H9 (cell line): Measurements from ENCODE around the gene ALCAM. TPM values are rescaled to one million over a fixed set of nuclear protein-coding genes. Genes with fewer than 3 reads are reported as not detected.

Experiments used
- DNase-seq: peaks from one replicate; pipeline ENCODE4 v3.0.0-alpha.2; 2017
- H2AFZ ChIP-seq: one replicate; pipeline ENCODE4 v1.6.1; 2013; ENCODE audit warnings: mild to moderate bottlenecking, low read length, control low read depth, moderate library complexity
- H2AK5ac ChIP-seq: 2 replicates; pipeline ENCODE4 v1.6.1; 2013; ENCODE audit warnings: low read length, control low read depth, mixed read lengths; ENCODE audit not compliant: insufficient read length
- H2BK120ac ChIP-seq: one replicate; pipeline ENCODE4 v1.6.1; 2013; ENCODE audit warnings: low read depth, mild to moderate bottlenecking, low read length, control low read depth, inconsistent platforms; ENCODE audit not compliant: poor library complexity, severe bottlenecking
- H2BK12ac ChIP-seq: 2 replicates; pipeline ENCODE4 v1.6.1; 2013; ENCODE audit warnings: low read length, control low read depth, mixed read lengths, low read depth; ENCODE audit not compliant: insufficient read length
- H2BK15ac ChIP-seq: 2 replicates; pipeline ENCODE4 v1.6.1; 2013; ENCODE audit warnings: low read depth, low read length, control low read depth
- H2BK20ac ChIP-seq: one replicate; pipeline ENCODE4 v1.6.1; 2013; ENCODE audit warnings: low read depth, mild to moderate bottlenecking, low read length, control low read depth, inconsistent platforms; ENCODE audit not compliant: poor library complexity, severe bottlenecking
- H2BK5ac ChIP-seq: 2 replicates; pipeline ENCODE4 v1.6.1; 2013; ENCODE audit warnings: low read length, control low read depth, mixed read lengths; ENCODE audit not compliant: insufficient read length
- H3K14ac ChIP-seq: 2 replicates; pipeline ENCODE4 v1.6.1; 2013; ENCODE audit warnings: low read length, control low read depth; ENCODE audit not compliant: insufficient read depth
- H3K18ac ChIP-seq: 2 replicates; pipeline ENCODE4 v1.6.1; 2013; ENCODE audit warnings: low read depth, mild to moderate bottlenecking, mixed read lengths, low read length, control low read depth; ENCODE audit not compliant: insufficient read length
- H3K23ac ChIP-seq: 2 replicates; pipeline ENCODE4 v1.6.1; 2013; ENCODE audit warnings: low read length, control low read depth, mixed read lengths, low read depth; ENCODE audit not compliant: insufficient read length
- H3K23me2 ChIP-seq: 2 replicates; pipeline ENCODE4 v1.6.1; 2013; ENCODE audit warnings: low read depth, mild to moderate bottlenecking, mixed read lengths, low read length, control low read depth; ENCODE audit not compliant: insufficient read length, poor library complexity, severe bottlenecking
- H3K27ac ChIP-seq: 2 replicates; pipeline ENCODE4 v1.5.1; 2013; ENCODE audit warnings: low read length, control low read depth, mixed read lengths, low read depth; ENCODE audit not compliant: insufficient read length
- H3K27me3 ChIP-seq: 2 replicates; pipeline ENCODE4 v1.6.1; 2013; ENCODE audit warnings: low read length, control low read depth, inconsistent platforms; ENCODE audit not compliant: insufficient read depth
- H3K4ac ChIP-seq: 2 replicates; pipeline ENCODE4 v1.6.1; 2013; ENCODE audit warnings: low read depth, mild to moderate bottlenecking, control low read depth, inconsistent platforms, low read length, moderate library complexity
- H3K4me1 ChIP-seq: 2 replicates; pipeline ENCODE4 v1.6.1; 2013; ENCODE audit warnings: low read length, control low read depth, inconsistent platforms; ENCODE audit not compliant: insufficient read depth
- H3K4me2 ChIP-seq: 2 replicates; pipeline ENCODE4 v1.6.1; 2013; ENCODE audit warnings: low read length, control low read depth, mixed read lengths; ENCODE audit not compliant: insufficient read length, insufficient read depth
- H3K56ac ChIP-seq: 2 replicates; pipeline ENCODE4 v1.6.1; 2013; ENCODE audit warnings: low read depth, mild to moderate bottlenecking, mixed read lengths, low read length, control low read depth; ENCODE audit not compliant: insufficient read length
- H3K79me1 ChIP-seq: 2 replicates; pipeline ENCODE4 v1.6.1; 2013; ENCODE audit warnings: low read depth, mild to moderate bottlenecking, moderate library complexity, low read length, control low read depth, inconsistent platforms; ENCODE audit not compliant: insufficient read depth, poor library complexity, severe bottlenecking
- H3K79me2 ChIP-seq: 2 replicates; pipeline ENCODE4 v1.6.1; 2013; ENCODE audit warnings: low read length, control low read depth, inconsistent platforms; ENCODE audit not compliant: insufficient read depth
- H3K9ac ChIP-seq: 2 replicates; pipeline ENCODE4 v1.6.1; 2013; ENCODE audit warnings: low read length, control low read depth, mixed read lengths; ENCODE audit not compliant: insufficient read length; ENCODE audit errors: extremely low read depth
- H3K9me3 ChIP-seq: one replicate; pipeline ENCODE4 v1.6.1; 2013; ENCODE audit warnings: low read depth, low read length, inconsistent platforms; ENCODE audit not compliant: control insufficient read depth
- H3T11ph ChIP-seq: one replicate; pipeline ENCODE4 v1.6.1; 2013; ENCODE audit warnings: mild to moderate bottlenecking, low read length, control low read depth, inconsistent platforms
- H4K20me1 ChIP-seq: one replicate; pipeline ENCODE4 v1.6.1; 2013; ENCODE audit not compliant: control insufficient read depth, insufficient read length, insufficient read depth
- H4K5ac ChIP-seq: 2 replicates; pipeline ENCODE4 v1.6.1; 2013; ENCODE audit warnings: low read depth, mild to moderate bottlenecking, mixed read lengths, low read length, control low read depth; ENCODE audit not compliant: insufficient read length
- H4K8ac ChIP-seq: replicated peaks from 2 replicates; pipeline ENCODE4 v1.6.1; 2013; ENCODE audit warnings: low read length, control low read depth, mixed read lengths, low read depth; ENCODE audit not compliant: insufficient read length
- H4K91ac ChIP-seq: 2 replicates; pipeline ENCODE4 v1.6.1; 2013; ENCODE audit warnings: low read depth, mild to moderate bottlenecking, moderate library complexity, mixed read lengths, low read length, control low read depth; ENCODE audit not compliant: insufficient read length
- H3K27ac Mint-ChIP-seq, 3 experiments: 2 replicates in 2 of 3; 3 replicates in 1 of 3; pipeline ENCODE4 v1.8.0; 2020 to 2021; ENCODE audit warnings: mixed read lengths in 3 of 3, mild to moderate bottlenecking in 1 of 3, moderate library complexity in 1 of 3
- H3K27me3 Mint-ChIP-seq: 2 replicates; pipeline ENCODE4 v1.8.0; 2021; ENCODE audit warnings: low read depth, mild to moderate bottlenecking, moderate library complexity, mixed read lengths
- H3K36me3 Mint-ChIP-seq, 3 experiments: 2 replicates in 2 of 3; 3 replicates in 1 of 3; pipeline ENCODE4 v1.8.0; 2020 to 2021; ENCODE audit warnings: low read depth in 3 of 3, mixed read lengths in 3 of 3; ENCODE audit not compliant: insufficient read depth in 1 of 3
- H3K4me1 Mint-ChIP-seq, 2 experiments: 2 replicates each; pipeline ENCODE4 v1.8.0; 2020; ENCODE audit warnings: mixed read lengths in 2 of 2
- H3K4me3 Mint-ChIP-seq, 2 experiments: 2 replicates in 1 of 2; 3 replicates in 1 of 2; pipeline ENCODE4 v1.8.0; 2020 to 2021; ENCODE audit warnings: mild to moderate bottlenecking in 2 of 2, mixed read lengths in 2 of 2, moderate library complexity in 1 of 2
- H3K9me3 Mint-ChIP-seq, 2 experiments: 2 replicates in 1 of 2; 3 replicates in 1 of 2; pipeline ENCODE4 v1.8.0; 2020; ENCODE audit warnings: mild to moderate bottlenecking in 2 of 2, mixed read lengths in 2 of 2, moderate library complexity in 1 of 2
- CTCF ChIP-seq: fragments of 200-600 bp; sonication (generic); conservative IDR thresholded peaks from 3 replicates; pipeline ENCODE4 v1.8.0; 2021; ENCODE audit warnings: antibody characterized with exemption, mild to moderate bottlenecking
- WGBS: extraction: QIAGEN DNeasy Blood & Tissue Kit; methylation state at CpG from one replicate; pipeline ENCODE4 v1.1.7; 2013; ENCODE audit warnings: missing lambda C conversion rate, low lambda C conversion rate, mixed read lengths; ENCODE audit not compliant: insufficient read length; ENCODE audit errors: extremely low coverage; 5-methylcytosine and 5-hydroxymethylcytosine counted together
- total RNA-seq: library from RNA; stranded (reverse); gene quantifications from 2 replicates; pipeline ENCODE4 v1.2.1, GENCODE V29; 2021

ALCAM gene
- total RNA-seq, 1 experiment from 2014 or later = 43.7 TPM

- Histone ChIP-seq H3K27ac (no peak overlapping the region), H4K20me1 (no peaks in the 10 kb centered on the region), H2AK5ac (no peak overlapping the region), H4K5ac (no peak overlapping the region), H3K56ac (no peak overlapping the region), H3K4me2 (no peak overlapping the region), H2BK15ac (no peak overlapping the region), H3K23ac (no peak overlapping the region), H4K91ac (no peak overlapping the region), H3T11ph (no peak overlapping the region), H3K18ac (no peak overlapping the region), H2BK20ac (no peak overlapping the region), H3K9me3 (no peaks in the 10 kb centered on the region), H3K4me1 (peaks cover 2% of the 10 kb centered on the region; the same call in 1 of the 2 replicates), H3K14ac (no peak overlapping the region), H2BK120ac (no peak overlapping the region), H3K79me2 (no peaks in the 10 kb centered on the region), H2AFZ (no peak overlapping the region), H3K79me1 (no peaks in the 10 kb centered on the region), H3K4ac (no peak overlapping the region), H2BK12ac (no peak overlapping the region), H4K8ac (no peak overlapping the region), H3K23me2 (no peaks in the 10 kb centered on the region), H2BK5ac (no peak overlapping the region), H3K27me3 (no peaks in the 10 kb centered on the region), H3K9ac (no peak overlapping the region)
- H3K4me3 Mint-ChIP-seq = no peak overlapping the region
- peaks cover 6 to 8% (median 8%) of the 10 kb centered on the region in 3 experiments for H3K36me3 Mint-ChIP-seq
- H3K27me3 Mint-ChIP-seq = no peaks in the 10 kb centered on the region
- no peak for TF ChIP-seq CTCF
- H3K27ac Mint-ChIP-seq = no peak overlapping the region
- no peak for DNase-seq
- H3K4me1 Mint-ChIP-seq = peaks cover 20 to 23% of the 10 kb centered on the region in 2 experiments
- no CpG with 5 or more reads among the region's 3 CpGs for WGBS
- peaks cover 6 to 10% of the 10 kb centered on the region in 2 experiments for H3K9me3 Mint-ChIP-seq
Observed at GRCh38 chr3:105496343-105496742, 129.6 kb downstream of the ALCAM start.
